Gastroesophageal sphincter (tissue), 4 donors: ENCODE data around the gene ITPRID2. TPM values are rescaled to one million over a fixed set of nuclear protein-coding genes. Genes with fewer than 3 reads are reported as not detected.
"Not testable (repeated sequence)": the region's sequence is repeated elsewhere in the genome, so short reads cannot be mapped to it uniquely, and the experiment has no call there.

ENCODE experiments used
- ATAC-seq: fragments of 150-250 bp; one replicate; pipeline ENCODE4 v1.9.1; 2016; ENCODE audit warnings: mild to moderate bottlenecking, moderate library complexity
- H3K27ac ChIP-seq, 4 donors: fragments of 200-600 bp; sonication (generic) in 3 of 4; 1 replicate in 3 of 4; 2 replicates in 1 of 4; pipeline ENCODE4 v1.5.1; 2016 to 2019
- H3K27me3 ChIP-seq: fragments of 200-600 bp; sonication (generic); one replicate; pipeline ENCODE4 v1.5.1; 2019
- H3K36me3 ChIP-seq, 2 donors: fragments of 200-600 bp; sonication (generic); one replicate each; pipeline ENCODE4 v1.5.1; 2019; ENCODE audit warnings: control low read depth in 1 of 2
- H3K4me1 ChIP-seq, 3 donors: fragments of 200-600 bp; sonication (generic); 1 replicate in 2 of 3; 2 replicates in 1 of 3; pipeline ENCODE4 v1.5.1; 2016 to 2019; ENCODE audit warnings: control low read depth in 2 of 3
- H3K4me3 ChIP-seq, 2 donors: fragments of 200-600 bp; sonication (generic); one replicate each; pipeline ENCODE4 v1.5.1; 2019; ENCODE audit warnings: mild to moderate bottlenecking in 1 of 2, moderate library complexity in 1 of 2
- H3K9me3 ChIP-seq, 3 donors: fragments of 200-600 bp; sonication (generic); one replicate each; pipeline ENCODE4 v1.5.1; 2017 to 2019; ENCODE audit warnings: control low read depth in 2 of 3
- CTCF ChIP-seq, 4 experiments: fragments of 200-600 bp in 2 of 4; fragments of 450-650 bp in 2 of 4; sonication (generic) in 1 of 4; IDR thresholded peaks; one replicate each; pipeline ENCODE4 v1.5.1; 2017 to 2019; ENCODE audit warnings: antibody characterized with exemption in 4 of 4, mild to moderate bottlenecking in 2 of 4, moderate library complexity in 2 of 4
- EP300 ChIP-seq: sonication (generic); formaldehyde crosslinking; IDR thresholded peaks from one replicate; pipeline ENCODE4 v1.6.1; 2017; ENCODE audit warnings: antibody characterized with exemption, mild to moderate bottlenecking
- POLR2A ChIP-seq, 2 donors: fragments of 450-650 bp; IDR thresholded peaks; one replicate each; pipeline ENCODE4 v1.6.1; 2017; ENCODE audit warnings: antibody characterized with exemption in 2 of 2, mild to moderate bottlenecking in 2 of 2, moderate library complexity in 1 of 2
- POLR2AphosphoS5 ChIP-seq: sonication (generic); formaldehyde crosslinking; IDR thresholded peaks from one replicate; pipeline ENCODE4 v1.6.1; 2017; ENCODE audit warnings: antibody characterized with exemption
- WGBS, 2 donors: methylation state at CpG; one replicate each; pipeline ENCODE4 v1.1.5; 2018; ENCODE audit warnings: low coverage in 1 of 2; 5-methylcytosine and 5-hydroxymethylcytosine counted together
- total RNA-seq, 4 donors: library from RNA; depleted of rRNA; stranded (reverse); fragments of >200 nt; gene quantifications; one replicate each; pipeline ENCODE4 v1.1.0, GENCODE V29; 2016

ITPRID2 gene
- total RNA-seq, 4 donors from 2014 or later = 106 to 127 (median 116) TPM

GRCh38 chr2:181954538-181954883 is 63.0 kb downstream of the ITPRID2 start:
- peaks cover 0 to 13% (median 0%) of the 10 kb centered on the region in 3 donors for H3K4me1 ChIP-seq
- ATAC-seq = no peak
- no peaks in the 10 kb centered on the region for H3K9me3 ChIP-seq
- no peaks in the 10 kb centered on the region for H3K27me3 ChIP-seq
- WGBS, 2 donors = 29 to 33% methylated on average over 4 of the region's 4 CpGs
- no peak overlapping the region for H3K27ac ChIP-seq
- TF ChIP-seq POLR2AphosphoS5 (no peak), CTCF (IDR thresholded peaks at IDR 0.05) (no peak), POLR2A (IDR thresholded peaks at IDR 0.05) (no peak), EP300 (no peak)
- H3K4me3 ChIP-seq = peak overlapping the region; percentile 12 to 40
- H3K36me3 ChIP-seq = no peaks in the 10 kb centered on the region

GRCh38 chr2:181955010-181955409 is 63.5 kb downstream of the ITPRID2 start:
- Histone ChIP-seq H3K27ac (no peak overlapping the region), H3K4me1 (peaks cover 0 to 13% (median 0%) of the 10 kb centered on the region in 3 donors), H3K27me3 (no peaks in the 10 kb centered on the region), H3K4me3 (no peak overlapping the region), H3K36me3 (no peaks in the 10 kb centered on the region), H3K9me3 (no peaks in the 10 kb centered on the region)
- WGBS, 2 donors = 8 to 9% methylated on average over 1 of the region's 1 CpG
- no peak for ATAC-seq
- TF ChIP-seq POLR2AphosphoS5 (no peak), CTCF (IDR thresholded peaks at IDR 0.05) (no peak), EP300 (no peak)

- not testable (repeated sequence) for H3K36me3 ChIP-seq, H3K9me3 ChIP-seq, H3K27ac ChIP-seq, ATAC-seq, H3K27me3 ChIP-seq, H3K4me3 ChIP-seq
- peaks cover 0 to 13% (median 0%) of the 10 kb centered on the region in 3 donors for H3K4me1 ChIP-seq
- no CpG with 5 or more reads among the region's 3 CpGs for WGBS, 2 donors
Measured at GRCh38 chr2:181955866-181956265, 64.3 kb downstream of the ITPRID2 start.

GRCh38 chr2:181957668-181958067 is 66.1 kb downstream of the ITPRID2 start:
- TF ChIP-seq POLR2A (IDR thresholded peaks at IDR 0.05) (no peak), EP300 (no peak), POLR2AphosphoS5 (no peak), CTCF (IDR thresholded peaks at IDR 0.05) (no peak)
- no peak overlapping the region for H3K4me3 ChIP-seq
- H3K36me3 ChIP-seq = no peaks in the 10 kb centered on the region
- WGBS, 2 donors = 67% methylated on average over 4 of the region's 4 CpGs; no CpG with 5 or more reads in 1 of the 2 donors
- H3K27me3 ChIP-seq = no peaks in the 10 kb centered on the region
- no peak overlapping the region for H3K27ac ChIP-seq
- H3K9me3 ChIP-seq = no peaks in the 10 kb centered on the region
- no peak for ATAC-seq
- H3K4me1 ChIP-seq = peaks cover 0 to 13% (median 0%) of the 10 kb centered on the region in 3 donors

GRCh38 chr2:181958726-181959125 is 67.2 kb downstream of the ITPRID2 start:
- ATAC-seq = no peak
- no peaks in the 10 kb centered on the region for H3K36me3 ChIP-seq
- H3K4me1 ChIP-seq = peaks cover 0 to 13% (median 0%) of the 10 kb centered on the region in 3 donors
- no peaks in the 10 kb centered on the region for H3K27me3 ChIP-seq
- WGBS, 2 donors = 57 to 93% methylated on average over 1 of the region's 1 CpG
- H3K27ac ChIP-seq = no peak overlapping the region
- TF ChIP-seq POLR2AphosphoS5 = no peak
- H3K4me3 ChIP-seq = no peak overlapping the region
- H3K9me3 ChIP-seq = no peaks in the 10 kb centered on the region

- no peaks in the 10 kb centered on the region for H3K9me3 ChIP-seq
- no peak for ATAC-seq
- TF ChIP-seq POLR2AphosphoS5 = no peak
- no peak for TF ChIP-seq POLR2A (IDR thresholded peaks at IDR 0.05)
- TF ChIP-seq EP300 = no peak
- no peak for TF ChIP-seq CTCF (IDR thresholded peaks at IDR 0.05)
- H3K4me1 ChIP-seq = peaks cover 0 to 7% (median 0%) of the 10 kb centered on the region in 3 donors
- no peaks in the 10 kb centered on the region for H3K36me3 ChIP-seq
- H3K27me3 ChIP-seq = no peaks in the 10 kb centered on the region
- no peak overlapping the region for H3K27ac ChIP-seq
- H3K4me3 ChIP-seq = no peak overlapping the region
Measured at GRCh38 chr2:181959508-181959907, 68.0 kb downstream of the ITPRID2 start.

GRCh38 chr2:181961167-181961566 is 69.6 kb downstream of the ITPRID2 start:
- H3K27ac ChIP-seq, H3K27me3 ChIP-seq, H3K36me3 ChIP-seq, ATAC-seq, H3K4me1 ChIP-seq, H3K4me3 ChIP-seq, H3K9me3 ChIP-seq: not testable (repeated sequence)
- 94% methylated on average over 5 of the region's 8 CpGs; no CpG with 5 or more reads in 1 of the 2 donors for WGBS, 2 donors
